KBM-7 (cell line): Measurements from ENCODE around the gene NUDT12.

Source experiments
- DNase-seq: peaks from one replicate; pipeline ENCODE4 v3.0.0-alpha.2; 2015
- in situ Hi-C: fragments of 300-500 bp; cut with MboI; formaldehyde crosslinking; loops from 2 replicates; pipeline ENCODE4 v1.14.3; 2020; ENCODE audit warnings: low sequenced_read_pairs, low pct_unique_long_range_greater_than_20kb, mixed read lengths

The NUDT12 gene

GRCh38 chr5:103562453-103563157 lies at the start of gene NUDT12:
Gene NUDT12 (minus strand): TSS chr5:103562789. CDS start chr5:103560248, 2,541 bp downstream.
- peak; percentile 88 for DNase-seq
- in situ Hi-C loops, result no loop called here

GRCh38 chr5:103607346-103607745 lies 44.8 kb upstream of the NUDT12 start:
- DNase-seq, result no peak
- in situ Hi-C loops, result no loop called here

- in situ Hi-C loops, result no loop called here
- no peak for DNase-seq
Observed at GRCh38 chr5:103605277-103605676, 42.7 kb upstream of the NUDT12 start.

DNA sequence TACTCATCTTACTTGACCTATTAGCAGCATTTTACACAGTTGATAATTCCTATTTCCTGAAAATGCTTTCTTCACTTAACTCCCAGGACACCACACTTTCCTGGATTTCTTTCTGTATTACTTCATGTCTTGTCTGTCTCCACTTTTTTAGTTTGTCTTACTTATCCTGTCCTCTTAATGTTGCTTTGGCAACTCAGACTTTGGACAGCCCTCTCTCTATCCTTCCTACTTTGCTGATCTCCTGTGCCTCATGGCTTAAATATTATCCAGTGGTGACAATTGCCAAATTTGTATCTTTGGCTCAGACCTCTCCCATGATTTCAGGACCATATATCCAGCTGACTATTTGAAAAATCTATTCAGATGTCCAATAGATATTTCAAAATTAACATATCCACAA lies 39.8 kb upstream of the NUDT12 start:
- in situ Hi-C loops, result no loop called here
- no peak for DNase-seq

GRCh38 chr5:103601314-103601713 lies 38.7 kb upstream of the NUDT12 start:
- in situ Hi-C loops, result no loop called here
- DNase-seq, result no peak

- no peak for DNase-seq
- in situ Hi-C loops, result no loop called here
Observed at GRCh38 chr5:103600086-103600485, 37.5 kb upstream of the NUDT12 start.

- no peak for DNase-seq
- in situ Hi-C loops, result no loop called here
Observed at GRCh38 chr5:103598997-103599566, 36.5 kb upstream of the NUDT12 start.

DNA sequence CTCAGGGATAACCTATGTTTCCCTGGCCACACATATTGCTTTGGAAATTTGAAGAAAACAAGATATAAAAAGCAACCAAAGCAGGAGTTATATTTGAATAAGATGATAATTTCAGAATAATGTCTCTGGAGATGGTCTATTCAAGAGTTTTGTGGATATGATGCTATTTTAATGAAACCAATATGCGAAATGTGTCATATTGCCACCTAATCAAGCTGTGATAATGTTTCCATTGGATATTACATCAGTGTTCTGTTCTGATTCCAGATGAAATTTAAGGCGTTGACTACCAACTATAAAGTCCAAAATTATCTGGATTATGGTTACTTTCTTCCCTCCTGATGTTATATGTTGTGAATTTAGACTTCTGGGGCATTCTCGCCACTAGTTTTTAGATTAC lies 27.6 kb upstream of the NUDT12 start:
- in situ Hi-C loops, result no loop called here
- DNase-seq, result no peak

GRCh38 chr5:103589776-103590175 lies 27.2 kb upstream of the NUDT12 start:
- in situ Hi-C loops, result no loop called here
- no peak for DNase-seq

GRCh38 chr5:103589357-103589756 lies 26.8 kb upstream of the NUDT12 start:
- in situ Hi-C loops, result no loop called here
- no peak for DNase-seq

DNA sequence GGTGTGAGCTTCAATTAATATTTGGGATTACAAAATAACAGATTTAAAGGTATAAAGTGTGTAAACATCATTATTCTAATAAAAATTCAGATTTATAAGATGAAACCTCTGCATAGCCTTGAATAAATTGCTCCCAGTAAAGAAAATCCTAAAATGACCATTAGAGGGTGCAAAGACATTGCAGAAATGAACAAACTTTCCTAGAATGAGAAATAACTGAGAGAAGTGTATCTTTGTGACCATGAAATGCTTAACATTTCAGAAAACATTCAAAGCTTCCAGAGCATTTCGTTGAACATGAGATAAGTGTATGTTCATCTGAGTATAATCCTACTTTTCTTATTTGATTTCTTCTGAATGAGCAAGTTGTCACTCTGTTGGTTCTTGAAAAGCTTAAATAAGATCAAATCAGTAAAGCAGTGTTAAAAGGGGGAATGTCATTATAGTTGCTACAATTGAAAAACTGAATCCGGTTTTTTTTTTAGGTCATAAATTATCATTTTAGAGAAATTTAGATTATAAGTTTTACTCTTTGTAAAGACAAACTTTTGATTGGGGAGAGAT lies 24.7 kb upstream of the NUDT12 start:
- in situ Hi-C loops, result no loop called here
- DNase-seq, result peak; percentile 42

- peak; percentile 52 for DNase-seq
- in situ Hi-C loops, result no loop called here
Observed at GRCh38 chr5:103582364-103582763, 19.8 kb upstream of the NUDT12 start.

DNA sequence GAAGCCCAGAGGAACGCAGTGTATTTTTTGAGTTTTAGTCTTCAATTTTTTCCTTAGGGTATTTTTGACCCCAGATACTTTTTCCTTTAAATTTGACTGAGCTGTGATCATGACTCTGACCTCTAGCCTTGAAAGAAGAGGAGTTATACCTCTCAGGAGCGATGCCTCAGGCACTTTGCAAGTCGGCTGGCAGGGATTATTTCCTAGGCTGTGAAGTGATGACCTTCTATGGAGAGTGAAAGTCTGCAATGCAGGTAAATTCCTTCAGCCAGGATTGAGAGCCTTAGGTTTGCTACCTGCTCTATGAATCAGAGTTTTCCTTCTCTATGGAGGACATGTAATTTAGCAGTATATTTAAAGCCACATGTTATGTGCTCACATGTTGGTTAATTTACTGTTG lies 10.8 kb upstream of the NUDT12 start:
- DNase-seq, result no peak
- in situ Hi-C loops, result no loop called here

DNA sequence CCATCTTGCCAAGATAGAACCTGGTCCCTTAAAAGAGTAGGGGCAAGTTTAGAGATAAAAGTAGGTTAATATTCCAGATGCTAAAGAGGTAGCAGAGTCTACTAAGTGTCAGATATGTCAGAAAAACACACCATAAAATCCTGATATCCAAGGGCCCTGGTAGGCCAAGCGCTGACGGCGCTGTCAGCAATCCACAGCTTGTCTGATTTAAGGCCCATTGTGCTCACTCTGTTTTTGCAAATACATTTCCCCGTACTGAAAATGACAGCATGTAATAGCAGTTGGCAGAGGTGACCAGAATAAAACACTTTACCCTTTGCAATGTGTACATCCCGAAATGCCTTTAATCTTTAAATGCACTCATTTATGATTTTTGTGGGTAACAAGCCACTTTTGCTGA lies 9.9 kb upstream of the NUDT12 start:
- DNase-seq, result no peak
- in situ Hi-C loops, result no loop called here

DNA sequence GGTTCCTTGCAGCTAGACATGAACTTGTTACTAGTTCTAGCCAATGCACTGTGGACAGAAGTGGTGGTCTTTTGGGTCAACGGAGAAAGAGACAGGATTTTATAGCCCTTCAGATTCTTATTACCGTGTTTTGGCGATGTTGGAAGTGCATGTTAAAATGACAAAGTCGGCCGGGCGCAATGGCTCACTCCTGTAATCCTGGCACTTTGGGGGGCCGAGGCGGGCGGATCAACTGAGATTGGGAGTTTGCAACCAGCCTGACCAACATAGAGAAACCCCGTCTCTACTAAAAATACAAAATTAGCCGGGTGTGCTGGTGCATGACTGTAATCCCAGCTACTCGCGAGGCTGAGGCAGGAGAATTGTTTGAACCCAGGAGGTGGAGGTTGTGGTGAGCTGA lies 9.1 kb upstream of the NUDT12 start:
- no peak for DNase-seq
- in situ Hi-C loops, result no loop called here

GRCh38 chr5:103569313-103570060 lies 6.9 kb upstream of the NUDT12 start:
- DNase-seq, result no peak
- in situ Hi-C loops, result no loop called here

- DNase-seq, result no peak
- in situ Hi-C loops, result no loop called here
Observed at GRCh38 chr5:103565719-103566118, 3.1 kb upstream of the NUDT12 start.

GRCh38 chr5:103561685-103562452 lies 720 bp downstream of the NUDT12 start:
- peak; percentile 16 for DNase-seq
- in situ Hi-C loops, result no loop called here

- in situ Hi-C loops, result no loop called here
- no peak for DNase-seq
Observed at GRCh38 chr5:103560826-103561225, 1.8 kb downstream of the NUDT12 start.
